ENCODE data around the gene COL4A2. TPM values are rescaled to one million over a fixed set of nuclear protein-coding genes. Genes with fewer than 3 reads are reported as not detected.

The COL4A2 gene
- total RNA-seq, 1 donor from 2014 or later = 7.6 TPM

GRCh38 chr13:110539894-110540293, 232.8 kb downstream of the COL4A2 start:
- no peak overlapping the region for H3K4me3 ChIP-seq (ENCODE audit: low read depth, low read length)
- no peaks in the 10 kb centered on the region for H3K36me3 ChIP-seq (ENCODE audit: control insufficient read depth, insufficient read depth, low read length)
- DNase-seq (ENCODE audit: low read depth) (peak; percentile 42), FAIRE-seq (no peak)
- TF ChIP-seq, protein P1, sequence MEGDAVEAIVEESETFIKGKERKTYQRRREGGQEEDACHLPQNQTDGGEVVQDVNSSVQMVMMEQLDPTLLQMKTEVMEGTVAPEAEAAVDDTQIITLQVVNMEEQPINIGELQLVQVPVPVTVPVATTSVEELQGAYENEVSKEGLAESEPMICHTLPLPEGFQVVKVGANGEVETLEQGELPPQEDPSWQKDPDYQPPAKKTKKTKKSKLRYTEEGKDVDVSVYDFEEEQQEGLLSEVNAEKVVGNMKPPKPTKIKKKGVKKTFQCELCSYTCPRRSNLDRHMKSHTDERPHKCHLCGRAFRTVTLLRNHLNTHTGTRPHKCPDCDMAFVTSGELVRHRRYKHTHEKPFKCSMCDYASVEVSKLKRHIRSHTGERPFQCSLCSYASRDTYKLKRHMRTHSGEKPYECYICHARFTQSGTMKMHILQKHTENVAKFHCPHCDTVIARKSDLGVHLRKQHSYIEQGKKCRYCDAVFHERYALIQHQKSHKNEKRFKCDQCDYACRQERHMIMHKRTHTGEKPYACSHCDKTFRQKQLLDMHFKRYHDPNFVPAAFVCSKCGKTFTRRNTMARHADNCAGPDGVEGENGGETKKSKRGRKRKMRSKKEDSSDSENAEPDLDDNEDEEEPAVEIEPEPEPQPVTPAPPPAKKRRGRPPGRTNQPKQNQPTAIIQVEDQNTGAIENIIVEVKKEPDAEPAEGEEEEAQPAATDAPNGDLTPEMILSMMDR (IDR thresholded peaks at IDR 0.05; ENCODE audit: insufficient read depth, low read length, severe bottlenecking) = no peak
- H3K27me3 ChIP-seq (ENCODE audit: control insufficient read depth, insufficient read depth, low read length) = no peaks in the 10 kb centered on the region

GRCh38 chr13:110540871-110541525, 233.9 kb downstream of the COL4A2 start:
- DNase-seq (ENCODE audit: low read depth) (no peak), FAIRE-seq (no peak)
- TF ChIP-seq, protein P1 (IDR thresholded peaks at IDR 0.05; ENCODE audit: insufficient read depth, low read length, severe bottlenecking) = no peak
- H3K36me3 ChIP-seq (ENCODE audit: control insufficient read depth, insufficient read depth, low read length) = no peaks in the 10 kb centered on the region
- no peaks in the 10 kb centered on the region for H3K27me3 ChIP-seq (ENCODE audit: control insufficient read depth, insufficient read depth, low read length)
- H3K4me3 ChIP-seq (ENCODE audit: low read depth, low read length) = no peak overlapping the region

- Histone ChIP-seq H3K4me3 (ENCODE audit: low read depth, low read length) (no peak overlapping the region), H3K27me3 (ENCODE audit: control insufficient read depth, insufficient read depth, low read length) (no peaks in the 10 kb centered on the region), H3K36me3 (ENCODE audit: control insufficient read depth, insufficient read depth, low read length) (no peaks in the 10 kb centered on the region)
- peak; percentile 51 for DNase-seq (ENCODE audit: low read depth)
- no peak for FAIRE-seq
- TF ChIP-seq, protein P1 (IDR thresholded peaks at IDR 0.05; ENCODE audit: insufficient read depth, low read length, severe bottlenecking) = no peak
Observed at GRCh38 chr13:110541526-110541920, 234.4 kb downstream of the COL4A2 start.

DNA sequence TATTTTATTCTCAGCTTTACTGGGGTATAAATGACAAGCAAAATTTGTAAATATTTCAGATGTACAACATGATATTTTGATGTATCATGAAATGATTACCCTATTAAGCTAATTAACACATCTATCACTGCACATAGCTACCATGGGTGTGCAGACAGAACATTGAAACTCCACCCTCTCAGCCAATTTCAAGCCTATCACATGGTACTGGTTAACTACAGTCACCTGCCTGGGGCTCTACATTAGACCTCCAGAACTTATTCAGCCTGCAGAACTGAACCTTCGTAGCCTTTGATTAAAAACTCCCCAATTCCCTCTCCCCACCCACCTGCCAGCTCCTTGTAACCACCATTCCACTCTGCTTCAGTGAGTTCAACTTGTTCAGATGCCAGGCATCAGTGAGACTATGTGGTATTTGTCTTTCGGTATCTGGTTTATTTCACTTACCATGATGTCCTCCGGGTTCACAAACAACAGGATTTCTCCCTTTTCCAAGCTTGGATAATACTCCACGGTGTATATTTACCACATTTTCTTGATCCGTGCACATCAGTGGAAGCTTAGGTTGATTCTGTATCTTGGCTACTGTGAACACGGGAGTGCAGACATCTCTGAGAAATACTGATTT, 235.2 kb downstream of the COL4A2 start:
- Histone ChIP-seq H3K27me3 (ENCODE audit: control insufficient read depth, insufficient read depth, low read length) (no peaks in the 10 kb centered on the region), H3K36me3 (ENCODE audit: control insufficient read depth, insufficient read depth, low read length) (no peaks in the 10 kb centered on the region), H3K4me3 (ENCODE audit: low read depth, low read length) (no peak overlapping the region)
- TF ChIP-seq, protein P1 (IDR thresholded peaks at IDR 0.05; ENCODE audit: insufficient read depth, low read length, severe bottlenecking) = no peak
- DNase-seq (ENCODE audit: low read depth) (no peak), FAIRE-seq (no peak)

GRCh38 chr13:110546378-110546777, 239.3 kb downstream of the COL4A2 start:
- H3K27me3 ChIP-seq (ENCODE audit: control insufficient read depth, insufficient read depth, low read length) = no peaks in the 10 kb centered on the region
- H3K36me3 ChIP-seq (ENCODE audit: control insufficient read depth, insufficient read depth, low read length) = no peaks in the 10 kb centered on the region
- DNase-seq (ENCODE audit: low read depth) (no peak), FAIRE-seq (no peak)
- no peak overlapping the region for H3K4me3 ChIP-seq (ENCODE audit: low read depth, low read length)
- TF ChIP-seq, protein P1 (IDR thresholded peaks at IDR 0.05; ENCODE audit: insufficient read depth, low read length, severe bottlenecking) = no peak
